Measurements from ENCODE around the gene STK39. TPM values are rescaled to one million over a fixed set of nuclear protein-coding genes. Genes with fewer than 3 reads are reported as not detected.

The STK39 gene
- polyA plus RNA-seq, 1 donor (not counting 4 experiments of a cell fraction or from before 2014, with no cell fraction given): 20.7 TPM

- DNase-seq (ENCODE audit: low read depth, low spot score) (no peak), FAIRE-seq (peak; percentile 34)
- Histone ChIP-seq H3K27ac (ENCODE audit: control insufficient read depth, insufficient read depth, low read length) (no peak overlapping the region), H3K9me3 (ENCODE audit: control insufficient read depth, low read depth, low read length) (no peaks in the 10 kb centered on the region), H3K36me3 (ENCODE audit: control insufficient read depth in 2 of 2, extremely low read depth in 1 of 2, insufficient read depth in 2 of 2, low read length in 2 of 2) (peaks cover 2 to 7% of the 10 kb centered on the region in 2 experiments), H2AFZ (ENCODE audit: control insufficient read depth, low read length) (no peak overlapping the region), H3K4me1 (ENCODE audit: control insufficient read depth, extremely low read depth, insufficient read depth, low read length) (no peaks in the 10 kb centered on the region), H3K9me1 (ENCODE audit: control insufficient read depth, extremely low read depth, insufficient read depth, low read length) (no peaks in the 10 kb centered on the region), H3K9ac (ENCODE audit: control insufficient read depth, extremely low read depth, insufficient read depth, low read length) (no peak overlapping the region), H3K4me3 (ENCODE audit: control insufficient read depth in 2 of 3, extremely low read depth in 1 of 3, insufficient read depth in 2 of 3, low read depth in 1 of 3, low read length in 3 of 3) (no peak overlapping the region), H4K20me1 (ENCODE audit: control insufficient read depth, extremely low read depth, insufficient read depth, low read length) (no peaks in the 10 kb centered on the region), H3K4me2 (ENCODE audit: control insufficient read depth, extremely low read depth, insufficient read depth, low read depth, low read length) (no peak overlapping the region), H3K79me2 (ENCODE audit: control insufficient read depth, insufficient read depth, low read length) (no peaks in the 10 kb centered on the region), H3K27me3 (ENCODE audit: control insufficient read depth, extremely low read depth, insufficient read depth, low read length) (no peaks in the 10 kb centered on the region)
- dilution Hi-C loops (cut with MboI; ENCODE audit: extremely low pct_ligation_motif_present, low sequenced_read_pairs): no loop called here
- TF ChIP-seq EZH2 (IDR thresholded peaks at IDR 0.05; ENCODE audit: low read length) (no peak), CTCF (optimal IDR thresholded peaks at IDR 0.05 in 1 of 3, IDR thresholded peaks at IDR 0.05 in 1 of 3, conservative IDR thresholded peaks at IDR 0.05 in 1 of 3; ENCODE audit: extremely low read depth in 1 of 3, insufficient read depth in 2 of 3, low read length in 3 of 3) (peak; percentile 10 to 58 (median 56))
Measured at GRCh38 chr2:168118733-168119514, 128.5 kb downstream of the STK39 start.

GRCh38 chr2:168116448-168116847, 130.9 kb downstream of the STK39 start:
- no peak for FAIRE-seq
- Histone ChIP-seq H3K27ac (ENCODE audit: control insufficient read depth, insufficient read depth, low read length) (no peak overlapping the region), H3K4me3 (ENCODE audit: control insufficient read depth in 2 of 3, extremely low read depth in 1 of 3, insufficient read depth in 2 of 3, low read depth in 1 of 3, low read length in 3 of 3) (no peak overlapping the region), H3K36me3 (ENCODE audit: control insufficient read depth in 2 of 2, extremely low read depth in 1 of 2, insufficient read depth in 2 of 2, low read length in 2 of 2) (peaks cover 2 to 7% of the 10 kb centered on the region in 2 experiments), H2AFZ (ENCODE audit: control insufficient read depth, low read length) (no peak overlapping the region), H3K4me1 (ENCODE audit: control insufficient read depth, extremely low read depth, insufficient read depth, low read length) (no peaks in the 10 kb centered on the region), H3K27me3 (ENCODE audit: control insufficient read depth, extremely low read depth, insufficient read depth, low read length) (no peaks in the 10 kb centered on the region), H3K4me2 (ENCODE audit: control insufficient read depth, extremely low read depth, insufficient read depth, low read depth, low read length) (no peak overlapping the region), H3K9me1 (ENCODE audit: control insufficient read depth, extremely low read depth, insufficient read depth, low read length) (no peaks in the 10 kb centered on the region), H3K79me2 (ENCODE audit: control insufficient read depth, insufficient read depth, low read length) (no peaks in the 10 kb centered on the region), H3K9me3 (ENCODE audit: control insufficient read depth, low read depth, low read length) (no peaks in the 10 kb centered on the region), H4K20me1 (ENCODE audit: control insufficient read depth, extremely low read depth, insufficient read depth, low read length) (no peaks in the 10 kb centered on the region), H3K9ac (ENCODE audit: control insufficient read depth, extremely low read depth, insufficient read depth, low read length) (no peak overlapping the region)
- DNase-seq (ENCODE audit: low read depth, low spot score): no peak
- dilution Hi-C loops (cut with MboI; ENCODE audit: extremely low pct_ligation_motif_present, low sequenced_read_pairs): no loop called here
- TF ChIP-seq EZH2 (IDR thresholded peaks at IDR 0.05; ENCODE audit: low read length): no peak
- TF ChIP-seq CTCF (optimal IDR thresholded peaks at IDR 0.05 in 1 of 3, IDR thresholded peaks at IDR 0.05 in 1 of 3, conservative IDR thresholded peaks at IDR 0.05 in 1 of 3; ENCODE audit: extremely low read depth in 1 of 3, insufficient read depth in 2 of 3, low read length in 3 of 3): peak in 1 of 3 experiments; percentile 29
